Stimulated activated naive CD8-positive, alpha-beta T cell treated with anti-CD3 and anti-CD28 coated beads, Interleukin-15, amount 100 ng/mL, for 72 hours (primary cell): ENCODE data around the gene ESPL1.

Source experiments
- ATAC-seq: fragments of 150-1000 bp; cut with Tn5 transposase; 2 replicates; pipeline ENCODE4 v1.10.0; 2021; ENCODE audit warnings: mild to moderate bottlenecking, moderate library complexity
- DNase-seq, 2 donors: peaks; one replicate each; pipeline ENCODE4 v3.0.0; 2021 to 2022
- H3K27ac Mint-ChIP-seq, 2 donors: one replicate each; pipeline ENCODE4 v1.8.0; 2022; ENCODE audit warnings: mild to moderate bottlenecking in 2 of 2, mixed read lengths in 2 of 2, moderate library complexity in 2 of 2
- H3K27me3 Mint-ChIP-seq: one replicate; pipeline ENCODE4 v1.8.0; 2022; ENCODE audit warnings: mixed read lengths
- H3K4me1 Mint-ChIP-seq: one replicate; pipeline ENCODE4 v1.8.0; 2022; ENCODE audit warnings: mild to moderate bottlenecking, mixed read lengths
- H3K4me3 Mint-ChIP-seq, 2 donors: one replicate each; pipeline ENCODE4 v1.8.0; 2022; ENCODE audit warnings: mild to moderate bottlenecking in 2 of 2, mixed read lengths in 2 of 2, moderate library complexity in 1 of 2
- H3K9me3 Mint-ChIP-seq, 2 donors: one replicate each; pipeline ENCODE4 v1.8.0; 2022; ENCODE audit warnings: mixed read lengths in 2 of 2

ESPL1 gene

DNA sequence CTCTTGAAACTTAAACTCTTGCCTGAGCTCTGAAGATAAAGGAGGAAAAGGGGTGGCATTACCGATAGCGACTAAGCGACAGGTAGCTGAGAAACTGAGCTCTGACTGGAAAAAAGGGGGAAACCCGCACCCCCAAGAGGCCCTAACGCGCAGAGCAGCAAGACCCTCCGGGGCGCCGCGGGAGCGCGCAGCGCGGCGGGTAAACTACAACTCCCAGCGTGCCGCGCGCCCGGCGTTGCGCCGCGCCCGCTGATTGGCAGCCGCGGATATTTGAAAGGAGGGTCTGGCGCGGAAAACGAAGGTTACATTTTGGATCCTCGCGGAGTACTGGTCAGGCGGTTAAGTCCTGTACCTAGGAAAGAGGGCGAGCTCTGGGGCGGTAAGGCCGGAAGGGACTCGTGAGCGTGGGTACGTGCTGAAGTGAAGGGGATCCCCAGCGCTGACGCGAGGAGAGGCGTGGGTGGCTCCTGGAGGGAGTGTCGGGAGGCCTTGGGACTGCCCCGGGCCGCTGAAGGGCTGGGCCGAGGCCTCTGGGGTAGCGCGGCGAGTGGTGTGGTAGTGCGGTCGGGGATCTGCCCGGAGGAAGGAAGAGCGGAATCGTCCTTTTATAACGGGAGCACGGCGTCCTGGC lies at the start of gene ESPL1:
Gene ESPL1 (plus strand): TSS at position 301 of the 631 bp plus-strand sequence. CDS start 468 bp downstream, outside the sequence.
- H3K27ac Mint-ChIP-seq, result peak within 1 kb of the TSS; percentile 95 to 98
- ATAC-seq (peak; percentile 94), DNase-seq (peak; percentile 90 to 91)
- H3K27me3 Mint-ChIP-seq, result no peaks in the 10 kb centered on the region
- no peaks in the 10 kb centered on the region for H3K9me3 Mint-ChIP-seq
- H3K4me3 Mint-ChIP-seq, result peak within 1 kb of the TSS; percentile 87 to 94
- H3K4me1 Mint-ChIP-seq, result peaks cover 41% of the 10 kb centered on the region

DNA sequence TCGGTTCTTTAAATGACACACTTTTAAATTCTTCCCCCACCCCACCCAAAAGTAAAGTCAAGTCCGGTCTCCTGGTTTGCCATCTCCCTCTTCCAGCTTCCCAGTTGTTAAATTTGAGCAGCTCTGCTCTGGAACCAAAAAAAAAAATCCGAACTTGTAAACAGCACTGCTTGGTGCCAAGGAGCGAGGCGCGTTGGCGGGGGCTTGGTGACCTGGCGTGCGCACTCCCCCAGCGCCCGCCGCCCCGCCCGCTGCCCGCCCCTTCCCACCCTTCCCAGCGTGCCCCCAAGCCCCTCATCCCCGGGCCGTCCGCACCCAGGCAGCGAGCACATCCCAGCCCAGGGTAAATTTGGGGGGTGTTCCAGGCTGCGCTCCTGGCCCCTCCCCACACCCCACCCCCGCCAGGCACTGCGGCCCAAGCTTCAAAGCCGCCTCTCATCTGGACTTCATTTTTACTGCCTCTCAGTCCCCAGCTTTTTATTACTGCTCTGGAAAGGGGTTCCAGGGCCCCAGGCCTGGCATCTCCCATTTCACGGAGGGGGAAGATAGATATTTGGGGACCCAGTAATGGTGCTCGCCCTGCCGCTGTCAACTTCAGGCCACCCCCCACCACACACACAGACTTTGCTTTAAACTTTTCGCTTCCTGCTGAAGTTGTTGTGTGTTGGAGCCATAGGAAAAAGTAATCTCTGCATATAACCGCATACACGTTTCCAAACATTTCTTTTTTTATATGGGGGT lies 49.4 kb upstream of the ESPL1 start:
- Mint-ChIP-seq H3K9me3 (no peaks in the 10 kb centered on the region), H3K4me3 (peak overlapping the region; percentile 91 to 98), H3K27ac (peak overlapping the region; percentile 98), H3K27me3 (no peaks in the 10 kb centered on the region), H3K4me1 (peaks cover 79% of the 10 kb centered on the region)
- ATAC-seq (no peak), DNase-seq (no peak)

- ATAC-seq (peak; percentile 44), DNase-seq (peak in 1 of 2 donors; percentile 73)
- Mint-ChIP-seq H3K4me3 (peak overlapping the region; percentile 91 to 98), H3K9me3 (no peaks in the 10 kb centered on the region), H3K27ac (peak overlapping the region; percentile 98), H3K4me1 (peaks cover 79% of the 10 kb centered on the region), H3K27me3 (no peaks in the 10 kb centered on the region)
Measured at GRCh38 chr12:53219292-53219955, 48.7 kb upstream of the ESPL1 start.

GRCh38 chr12:53219956-53220693 lies 48.0 kb upstream of the ESPL1 start:
- Mint-ChIP-seq H3K4me3 (peak overlapping the region; percentile 91 to 98), H3K27ac (peak overlapping the region; percentile 98), H3K4me1 (peaks cover 79% of the 10 kb centered on the region), H3K27me3 (no peaks in the 10 kb centered on the region), H3K9me3 (no peaks in the 10 kb centered on the region)
- DNase-seq (peak; percentile 85 to 90), ATAC-seq (peak; percentile 63)

DNA sequence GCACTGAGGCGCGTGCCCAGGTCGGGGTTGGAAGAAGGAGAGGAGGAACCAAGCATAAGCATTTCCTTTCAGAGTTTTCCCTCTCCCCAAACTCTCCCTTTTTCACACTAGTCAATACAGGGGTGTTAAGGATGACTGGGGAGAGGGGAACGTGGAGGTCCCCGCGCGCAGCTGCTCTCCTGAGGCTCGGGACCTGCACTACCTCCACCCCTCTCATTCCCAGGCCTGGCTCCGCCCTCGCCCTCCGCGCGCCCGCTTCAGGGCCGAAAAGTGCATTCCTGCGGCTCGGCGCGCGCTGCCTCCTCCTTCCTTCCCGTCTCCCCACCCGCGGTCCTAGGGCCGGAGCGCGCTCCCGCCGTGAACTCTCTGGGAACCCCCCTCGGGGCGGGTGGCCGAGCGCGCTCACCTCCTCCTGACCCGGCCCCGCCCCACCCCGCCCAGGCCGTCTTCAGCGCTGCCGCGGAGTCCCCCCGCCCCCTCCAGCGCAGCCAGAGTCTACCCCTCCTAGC lies 47.4 kb upstream of the ESPL1 start:
- Mint-ChIP-seq H3K27me3 (no peaks in the 10 kb centered on the region), H3K4me1 (peaks cover 79% of the 10 kb centered on the region), H3K27ac (peak overlapping the region; percentile 79 to 94), H3K9me3 (no peaks in the 10 kb centered on the region), H3K4me3 (peak overlapping the region; percentile 91 to 98)
- DNase-seq, result peak; percentile 91 to 93
- peak; percentile 75 for ATAC-seq

DNA sequence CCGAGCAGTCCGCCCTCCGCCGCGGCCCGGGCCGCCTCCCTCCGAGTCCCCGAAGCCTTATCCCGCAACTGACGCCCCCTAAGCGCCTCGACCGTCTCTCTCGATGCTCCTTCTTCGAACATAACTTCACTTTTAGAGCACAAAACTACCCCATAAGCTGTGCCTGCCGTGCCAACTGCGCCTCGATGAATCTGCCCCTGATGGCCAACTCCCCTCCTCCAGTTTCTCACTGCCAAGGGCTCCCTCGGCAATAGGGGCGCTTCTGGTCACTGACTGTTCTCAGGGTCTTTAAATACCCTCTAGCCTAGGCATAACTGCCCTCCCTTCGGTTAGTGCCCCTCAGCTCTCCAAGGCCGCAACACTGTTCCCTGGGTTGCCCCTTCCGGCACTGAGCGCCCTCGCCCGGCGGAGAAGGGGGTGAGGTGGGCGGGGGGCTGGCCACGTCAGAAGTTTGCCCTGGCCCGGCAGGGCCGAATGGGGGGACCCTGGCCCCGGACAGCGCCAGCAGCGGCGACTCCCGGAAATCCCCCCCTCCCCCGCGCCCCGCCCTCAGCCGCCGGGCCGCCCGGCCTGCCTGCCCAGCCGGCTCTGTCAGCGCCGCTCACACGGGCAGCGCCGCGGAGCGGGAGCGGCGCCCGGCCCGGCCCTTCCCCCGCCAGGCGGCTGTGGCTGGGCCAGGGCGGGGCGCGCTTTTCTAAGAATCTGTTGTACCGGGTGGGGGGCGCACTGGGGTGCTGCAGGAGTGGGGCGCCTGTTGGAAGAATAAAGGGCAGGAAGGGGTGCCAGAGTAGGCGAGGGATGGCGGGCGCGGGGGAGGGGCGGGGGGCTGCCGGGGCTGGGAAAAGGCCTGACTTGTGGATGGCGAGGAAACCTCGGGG lies 46.7 kb upstream of the ESPL1 start:
- peaks cover 78% of the 10 kb centered on the region for H3K4me1 Mint-ChIP-seq
- ATAC-seq (peak; percentile 24), DNase-seq (peak in 1 of 2 donors; percentile 69)
- no peaks in the 10 kb centered on the region for H3K27me3 Mint-ChIP-seq
- H3K4me3 Mint-ChIP-seq, result peak overlapping the region; percentile 91 to 98
- H3K27ac Mint-ChIP-seq, result peak overlapping the region; percentile 94 to 96
- no peaks in the 10 kb centered on the region for H3K9me3 Mint-ChIP-seq

- no peak for DNase-seq
- Mint-ChIP-seq H3K4me3 (peak overlapping the region; percentile 80 to 89), H3K27me3 (no peaks in the 10 kb centered on the region), H3K4me1 (peaks cover 77% of the 10 kb centered on the region), H3K9me3 (no peaks in the 10 kb centered on the region), H3K27ac (peak overlapping the region; percentile 96)
- ATAC-seq, result no peak
Measured at GRCh38 chr12:53222170-53222721, 45.9 kb upstream of the ESPL1 start.

DNA sequence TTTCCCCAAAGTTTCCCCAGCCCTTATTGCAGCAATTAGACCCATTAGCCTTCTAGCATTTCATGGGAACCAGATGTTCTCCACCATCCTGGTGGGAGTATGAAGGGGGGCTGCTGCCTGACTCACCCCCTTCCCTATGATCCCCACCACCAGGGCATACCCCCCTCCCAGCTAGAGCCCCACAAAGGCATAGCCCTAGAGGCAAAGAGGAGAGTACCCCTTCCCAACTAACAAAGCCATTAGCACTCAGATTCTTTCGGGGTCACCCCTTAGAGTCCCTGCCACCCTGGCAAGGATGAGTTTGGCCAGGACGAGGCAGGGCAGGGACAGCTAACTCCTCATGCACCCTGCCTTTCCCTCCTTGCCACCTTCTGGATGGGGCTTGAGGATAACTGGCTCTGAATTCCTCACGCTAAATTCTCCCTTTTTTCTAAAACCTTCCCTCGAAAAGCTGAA lies 45.3 kb upstream of the ESPL1 start:
- peak overlapping the region; percentile 80 to 89 for H3K4me3 Mint-ChIP-seq
- H3K27ac Mint-ChIP-seq, result peak overlapping the region; percentile 86 to 91
- H3K9me3 Mint-ChIP-seq, result no peaks in the 10 kb centered on the region
- DNase-seq (no peak), ATAC-seq (no peak)
- peaks cover 77% of the 10 kb centered on the region for H3K4me1 Mint-ChIP-seq
- H3K27me3 Mint-ChIP-seq, result no peaks in the 10 kb centered on the region

- H3K4me3 Mint-ChIP-seq, result peak overlapping the region; percentile 80 to 89
- no peak for DNase-seq
Measured at GRCh38 chr12:53223389-53224060, 44.6 kb upstream of the ESPL1 start.

DNA sequence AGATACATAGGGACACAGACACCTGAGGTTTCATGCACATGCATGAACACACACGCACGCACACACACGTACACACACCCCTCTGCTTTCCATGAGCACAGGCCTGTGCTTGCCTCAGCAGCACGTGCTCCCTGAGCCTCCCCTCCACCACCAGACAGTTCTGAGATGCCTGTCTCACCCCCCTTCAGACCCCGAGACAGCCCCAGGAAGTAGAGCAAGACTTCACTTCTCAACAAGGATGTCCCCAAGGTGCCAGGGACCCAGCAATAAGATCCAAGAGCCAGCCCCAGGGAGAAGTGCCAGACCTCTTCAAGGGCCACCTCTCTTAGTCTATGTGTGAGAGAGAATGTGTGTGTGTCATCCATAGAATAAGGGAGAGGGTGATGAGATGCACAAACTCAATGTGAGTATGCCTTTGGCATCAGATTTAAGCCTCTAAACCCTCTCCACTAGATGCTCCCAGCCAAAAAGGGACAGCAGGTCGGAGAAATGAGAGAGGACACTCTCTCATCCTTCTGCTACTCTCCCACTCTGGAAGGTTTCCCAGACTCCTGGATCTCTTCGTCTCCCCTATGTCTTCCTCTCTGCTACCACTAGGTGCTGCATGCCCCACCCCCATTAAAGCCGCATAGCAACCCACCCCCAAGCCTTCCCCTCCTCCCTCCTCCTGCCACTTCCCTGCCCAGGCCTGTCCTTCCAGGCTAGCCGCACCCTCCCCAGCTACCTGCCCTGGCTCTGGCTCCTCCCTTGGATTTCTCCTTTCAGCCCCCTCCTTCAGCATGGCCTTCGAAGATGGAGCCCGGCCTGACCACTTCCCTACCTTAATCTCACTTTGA lies 43.8 kb upstream of the ESPL1 start:
- Mint-ChIP-seq H3K27ac (peak overlapping the region; percentile 84 to 93), H3K9me3 (no peaks in the 10 kb centered on the region), H3K4me3 (peak overlapping the region; percentile 80 to 89), H3K4me1 (peaks cover 77% of the 10 kb centered on the region), H3K27me3 (no peaks in the 10 kb centered on the region)
- ATAC-seq, result no peak
- no peak for DNase-seq

More at GRCh38 chr12:53223389-53224060, 44.6 kb upstream of the ESPL1 start:
- H3K27me3 Mint-ChIP-seq, result no peaks in the 10 kb centered on the region
- peak overlapping the region; percentile 86 to 93 for H3K27ac Mint-ChIP-seq
- ATAC-seq, result no peak
- H3K9me3 Mint-ChIP-seq, result no peaks in the 10 kb centered on the region
- peaks cover 77% of the 10 kb centered on the region for H3K4me1 Mint-ChIP-seq

GRCh38 chr12:53224897-53225634 lies 43.0 kb upstream of the ESPL1 start:
- Mint-ChIP-seq H3K27me3 (no peaks in the 10 kb centered on the region), H3K4me1 (peaks cover 81% of the 10 kb centered on the region), H3K4me3 (peak overlapping the region; percentile 3 to 14), H3K27ac (peak overlapping the region in 1 of 2 donors; percentile 34), H3K9me3 (no peaks in the 10 kb centered on the region)
- ATAC-seq (no peak), DNase-seq (no peak)

GRCh38 chr12:53225635-53226424 lies 42.3 kb upstream of the ESPL1 start:
- Mint-ChIP-seq H3K9me3 (no peaks in the 10 kb centered on the region), H3K27ac (no peak overlapping the region), H3K4me3 (peak overlapping the region in 1 of 2 donors; percentile 5), H3K4me1 (peaks cover 89% of the 10 kb centered on the region), H3K27me3 (no peaks in the 10 kb centered on the region)
- ATAC-seq (no peak), DNase-seq (no peak)
